Esophagus squamous epithelium (tissue), 5 donors: ENCODE measurements around the gene ITIH6. TPM values are rescaled to one million over a fixed set of nuclear protein-coding genes. Genes with fewer than 3 reads are reported as not detected.
"Not testable (repeated sequence)": the region's sequence is repeated elsewhere in the genome, so short reads cannot be mapped to it uniquely, and the experiment has no call there.

Experiments
- DNase-seq: peaks from one replicate; lab custom pipeline; 2025; lab: John Stamatoyannopoulos, UW
- H3K27ac ChIP-seq, 4 donors: fragments of 200-600 bp; sonication (generic); one replicate each; pipeline ENCODE4 v1.5.1; 2016 to 2019; ENCODE audit warnings: mild to moderate bottlenecking in 1 of 4
- H3K27me3 ChIP-seq, 4 donors: fragments of 200-600 bp; sonication (generic); 1 replicate in 3 of 4; 2 replicates in 1 of 4; pipeline versions ENCODE4 v1.5.1 to v1.6.0; 2017 to 2021; ENCODE audit warnings: antibody characterized with exemption in 1 of 4
- H3K36me3 ChIP-seq, 3 donors: fragments of 200-600 bp; sonication (generic); one replicate each; pipeline ENCODE4 v1.5.1; 2016 to 2019
- H3K4me1 ChIP-seq, 3 donors: fragments of 200-600 bp; sonication (generic); one replicate each; pipeline ENCODE4 v1.5.1; 2017 to 2019
- H3K4me3 ChIP-seq, 4 donors: fragments of 200-600 bp; sonication (generic); 1 replicate in 3 of 4; 2 replicates in 1 of 4; pipeline ENCODE4 v1.5.1; 2016 to 2019; ENCODE audit warnings: mild to moderate bottlenecking in 2 of 4, moderate library complexity in 1 of 4
- H3K9me3 ChIP-seq, 3 donors: fragments of 200-600 bp; sonication (generic); one replicate each; pipeline ENCODE4 v1.5.1; 2016 to 2019
- CTCF ChIP-seq, 6 experiments: fragments of 450-650 bp in 4 of 6; fragments of 200-600 bp in 2 of 6; sonication (generic) in 2 of 6; IDR thresholded peaks; one replicate each; pipeline ENCODE4 v1.5.1; 2016 to 2019; ENCODE audit warnings: antibody characterized with exemption in 6 of 6, mild to moderate bottlenecking in 4 of 6, moderate library complexity in 4 of 6
- POLR2A ChIP-seq, 4 donors: fragments of 450-650 bp; IDR thresholded peaks; one replicate each; pipeline ENCODE4 v1.6.1; 2017; ENCODE audit warnings: antibody characterized with exemption in 4 of 4, mild to moderate bottlenecking in 4 of 4, moderate library complexity in 3 of 4
- WGBS, 2 donors: methylation state at CpG; one replicate each; pipeline ENCODE4 v1.1.5; 2018; 5-methylcytosine and 5-hydroxymethylcytosine counted together
- intact Hi-C: fragments of 100-400 bp; cut with DNase I; formaldehyde crosslinking; loops from one replicate; pipeline ENCODE4 v1.15.0; 2022
- total RNA-seq, 4 donors: library from RNA; depleted of rRNA; stranded (reverse); fragments of >200 nt; gene quantifications; one replicate each; pipeline ENCODE4 v1.1.0, GENCODE V29; 2016
- donor health status: DM: yes; HTN: yes; CAD: no.

ITIH6 gene
- total RNA-seq, 4 donors from 2014 or later, result not detected

- intact Hi-C loops, result no loop called here
These were observed 9.6 kb upstream of the ITIH6 start, which contains the start of gene MAGED2 for GRCh38 chrX:54807524-54808108. MAGED2 (plus strand) TSS chrX:54807745; CDS start chrX:54809332, 1,587 bp downstream.

GRCh38 chrX:54799046-54799445, 991 bp upstream of the ITIH6 start:
- Histone ChIP-seq H3K27me3 (no peaks in the 10 kb centered on the region), H3K9me3 (no peaks in the 10 kb centered on the region), H3K4me3 (no peak overlapping the region), H3K36me3 (no peaks in the 10 kb centered on the region), H3K27ac (no peak overlapping the region), H3K4me1 (no peaks in the 10 kb centered on the region)
- TF ChIP-seq POLR2A (IDR thresholded peaks at IDR 0.05), result no peak
- no peak for TF ChIP-seq CTCF (IDR thresholded peaks at IDR 0.05)
- intact Hi-C loops, result no loop called here
- WGBS, 2 donors, result 93% methylated on average over 2 of the region's 2 CpGs; no CpG with 5 or more reads in 1 of the 2 donors
- DNase-seq, result no peak

More at GRCh38 chrX:54807524-54808108, 9.6 kb upstream of the ITIH6 start, which contains the start of gene MAGED2:
- 0 to 32% methylated on average over 13 of the region's 17 CpGs for WGBS, 2 donors
- Histone ChIP-seq H3K4me3 (peak within 1 kb of the TSS; percentile 53 to 73 (median 70)), H3K4me1 (peaks cover 0 to 21% (median 7%) of the 10 kb centered on the region in 3 donors), H3K27me3 (no peaks in the 10 kb centered on the region), H3K9me3 (no peaks in the 10 kb centered on the region), H3K27ac (peak within 1 kb of the TSS; percentile 78 to 91 (median 86)), H3K36me3 (peaks cover 0 to 28% (median 0%) of the 10 kb centered on the region in 3 donors)
- DNase-seq, result no peak
- TF ChIP-seq POLR2A (IDR thresholded peaks at IDR 0.05), result peak in 2 of 4 donors; percentile 16 to 48
- no peak for TF ChIP-seq CTCF (IDR thresholded peaks at IDR 0.05)

GRCh38 chrX:54794795-54795194, 3.3 kb downstream of the ITIH6 start:
- H3K9me3 ChIP-seq, result no peaks in the 10 kb centered on the region
- TF ChIP-seq CTCF (IDR thresholded peaks at IDR 0.05) (no peak), POLR2A (IDR thresholded peaks at IDR 0.05) (no peak)
- DNase-seq, result no peak
- no peak overlapping the region for H3K27ac ChIP-seq
- H3K27me3 ChIP-seq, result peaks cover 0 to 5% (median 0%) of the 10 kb centered on the region in 4 donors
- intact Hi-C loops, result no loop called here
- no peaks in the 10 kb centered on the region for H3K36me3 ChIP-seq
- WGBS, 2 donors, result 68 to 93% methylated on average over 4 of the region's 4 CpGs
- no peak overlapping the region for H3K4me3 ChIP-seq
- no peaks in the 10 kb centered on the region for H3K4me1 ChIP-seq

- TF ChIP-seq CTCF (IDR thresholded peaks at IDR 0.05), result no peak
- no peak for TF ChIP-seq POLR2A (IDR thresholded peaks at IDR 0.05)
- no peaks in the 10 kb centered on the region for H3K36me3 ChIP-seq
- H3K27me3 ChIP-seq, result peaks cover 0 to 5% (median 0%) of the 10 kb centered on the region in 4 donors
- intact Hi-C loops, result no loop called here
- no peaks in the 10 kb centered on the region for H3K4me1 ChIP-seq
- no peak overlapping the region for H3K4me3 ChIP-seq
- WGBS, 2 donors, result 13% methylated on average over 1 of the region's 1 CpG; no CpG with 5 or more reads in 1 of the 2 donors
- no peak overlapping the region for H3K27ac ChIP-seq
- no peak for DNase-seq
- H3K9me3 ChIP-seq, result no peaks in the 10 kb centered on the region
These were observed 4.0 kb downstream of the ITIH6 start for GRCh38 chrX:54794028-54794427.

- DNase-seq, H3K4me3 ChIP-seq, H3K36me3 ChIP-seq, H3K9me3 ChIP-seq, H3K27me3 ChIP-seq, intact Hi-C loops, H3K27ac ChIP-seq, H3K4me1 ChIP-seq: not testable (repeated sequence)
- 47 to 80% methylated on average over 1 to 4 of the region's 5 CpGs for WGBS, 2 donors
These were observed 8.7 kb downstream of the ITIH6 start for GRCh38 chrX:54789405-54789804.
